Superior temporal gyrus (tissue), 1 donor: ENCODE results near the gene PREPL.

Experiments
- DNase-seq: peaks from one replicate; pipeline ENCODE4 v3.0.0-alpha.2; 2016; ENCODE audit errors: extremely low spot score

PREPL gene

GRCh38 chr2:44295633-44296359 lies 65.5 kb downstream of the PREPL start:
- DNase-seq: no peak

GRCh38 chr2:44295113-44295512 lies 66.2 kb downstream of the PREPL start:
- DNase-seq: no peak

GRCh38 chr2:44291281-44292248 lies 69.7 kb downstream of the PREPL start:
- peak; percentile 90 for DNase-seq

GRCh38 chr2:44290261-44290660 lies 71.0 kb downstream of the PREPL start:
- peak; percentile 27 for DNase-seq

- DNase-seq: no peak
Measured at GRCh38 chr2:44286884-44287638, 74.2 kb downstream of the PREPL start.

GRCh38 chr2:44286119-44286883 lies 75.0 kb downstream of the PREPL start:
- no peak for DNase-seq

GRCh38 chr2:44285174-44285573 lies 76.1 kb downstream of the PREPL start:
- no peak for DNase-seq

- DNase-seq: no peak
Measured at GRCh38 chr2:44283116-44283666, 78.1 kb downstream of the PREPL start.

GRCh38 chr2:44280869-44281268 lies 80.4 kb downstream of the PREPL start:
- DNase-seq: no peak

GRCh38 chr2:44277541-44277940 lies 83.8 kb downstream of the PREPL start:
- no peak for DNase-seq

GRCh38 chr2:44275927-44276303 lies 85.4 kb downstream of the PREPL start:
- DNase-seq: no peak

GRCh38 chr2:44273596-44273995 lies 87.7 kb downstream of the PREPL start:
- no peak for DNase-seq

- no peak for DNase-seq
Measured at GRCh38 chr2:44273076-44273475, 88.2 kb downstream of the PREPL start.

- no peak for DNase-seq
Measured at GRCh38 chr2:44271296-44271695, 90.0 kb downstream of the PREPL start.

- peak; percentile 75 for DNase-seq
Measured at GRCh38 chr2:44269831-44270230, 91.5 kb downstream of the PREPL start.

- DNase-seq: peak; percentile 86
Measured at GRCh38 chr2:44267796-44268648, 93.3 kb downstream of the PREPL start.
